H1 (cell line): ENCODE data around the gene FAM209A. TPM values are rescaled to one million over a fixed set of nuclear protein-coding genes. Genes with fewer than 3 reads are reported as not detected.

ENCODE experiments used
- CTCF ChIA-PET: fragments of 300-600 bp; sonication (Branson Sonifier 250); formaldehyde crosslinking; loops from one replicate; lab custom pipeline; 2021; ENCODE audit not compliant: partially characterized antibody; lab: Charles Lee
- POLR2A ChIA-PET: fragments of 300-600 bp; sonication (Branson Sonifier 250); formaldehyde crosslinking; loops from one replicate; lab custom pipeline; 2021; ENCODE audit warnings: inconsistent platforms; ENCODE audit not compliant: partially characterized antibody; lab: Charles Lee
- DNase-seq, 2 experiments: peaks; one replicate each; pipeline versions ENCODE4 v3.0.0 to v3.0.0-alpha.2; 2010 to 2022; ENCODE audit warnings: low spot score in 2 of 2, low read depth in 1 of 2, mixed read lengths in 1 of 2
- FAIRE-seq: peaks from 2 replicates; lab custom pipeline; 2011; peaks lifted over from hg19 to GRCh38; lab: Jason Lieb, UNC
- H2AFZ ChIP-seq: 2 replicates; pipeline ENCODE4 v1.8.1; 2012; ENCODE audit warnings: low read length, inconsistent platforms
- H2AK5ac ChIP-seq: 2 replicates; pipeline ENCODE4 v1.6.1; 2013; ENCODE audit warnings: low read depth, low read length
- H2BK120ac ChIP-seq: replicated peaks from 2 replicates; pipeline ENCODE3; 2013; ENCODE audit warnings: low read depth, low read length, inconsistent platforms
- H2BK12ac ChIP-seq: 2 replicates; pipeline ENCODE4 v1.6.1; 2013; ENCODE audit warnings: low read depth, low read length
- H2BK15ac ChIP-seq: 2 replicates; pipeline ENCODE4 v1.6.1; 2013; ENCODE audit warnings: low read length
- H2BK20ac ChIP-seq: 2 replicates; pipeline ENCODE4 v1.6.1; 2013; ENCODE audit warnings: low read length
- H2BK5ac ChIP-seq: 2 replicates; pipeline ENCODE4 v1.6.1; 2013; ENCODE audit warnings: low read depth, low read length
- H3K14ac ChIP-seq: 2 replicates; pipeline ENCODE4 v1.6.1; 2013; ENCODE audit warnings: inconsistent platforms; ENCODE audit not compliant: insufficient read length
- H3K18ac ChIP-seq: 2 replicates; pipeline ENCODE4 v1.6.1; 2013; ENCODE audit warnings: low read length; ENCODE audit errors: extremely low read depth
- H3K23ac ChIP-seq: 2 replicates; pipeline ENCODE4 v1.6.1; 2013; ENCODE audit warnings: inconsistent platforms; ENCODE audit not compliant: insufficient read length
- H3K23me2 ChIP-seq: 2 replicates; pipeline ENCODE4 v1.6.1; 2013; ENCODE audit warnings: low read depth, low read length
- H3K27ac ChIP-seq: 2 replicates; pipeline ENCODE4 v1.6.1; 2011; ENCODE audit warnings: low read depth, low read length, inconsistent platforms
- H3K27me3 ChIP-seq, 4 experiments: replicated peaks in 1 of 4; 1 replicate in 1 of 4; 2 replicates in 3 of 4; pipeline versions ENCODE4 v1.6.1 to v1.8.1; 2011 to 2013; ENCODE audit warnings: low read length in 3 of 4, mild to moderate bottlenecking in 3 of 4, inconsistent platforms in 2 of 4, mixed read lengths in 2 of 4, moderate library complexity in 1 of 4; ENCODE audit not compliant: control insufficient read depth in 3 of 4, insufficient read depth in 3 of 4; ENCODE audit errors: extremely low read depth in 1 of 4
- H3K36me3 ChIP-seq, 4 experiments: 2 replicates each; pipeline versions ENCODE4 v1.6.1 to v1.8.1; 2011 to 2013; ENCODE audit warnings: mild to moderate bottlenecking in 4 of 4, low read length in 3 of 4, moderate library complexity in 2 of 4, control low read depth in 1 of 4, inconsistent platforms in 1 of 4; ENCODE audit not compliant: insufficient read depth in 4 of 4, control insufficient read depth in 2 of 4
- H3K4ac ChIP-seq: replicated peaks from 2 replicates; pipeline ENCODE3; 2013; ENCODE audit warnings: low read length, low read depth, mixed read lengths, inconsistent platforms; ENCODE audit not compliant: insufficient read length
- H3K4me1 ChIP-seq, 4 experiments: replicated peaks in 1 of 4; 1 replicate in 1 of 4; 2 replicates in 3 of 4; pipeline versions ENCODE4 v1.6.1 to v1.8.1; 2011 to 2013; ENCODE audit warnings: low read length in 3 of 4, inconsistent platforms in 2 of 4, mixed read lengths in 1 of 4; ENCODE audit not compliant: insufficient read depth in 4 of 4, control insufficient read depth in 3 of 4
- H3K4me2 ChIP-seq, 2 experiments: 2 replicates each; pipeline versions ENCODE4 v1.6.1 to v1.8.1; 2011 to 2013; ENCODE audit warnings: low read depth in 2 of 2, low read length in 2 of 2, control low read depth in 1 of 2, inconsistent platforms in 1 of 2, mild to moderate bottlenecking in 1 of 2; ENCODE audit not compliant: insufficient read depth in 1 of 2
- H3K4me3 ChIP-seq, 4 experiments: fragments of 200-600, 300-600 bp in 1 of 4; sonication (generic), shearing (Covaris generic), sonication (Bioruptor Twin) in 1 of 4; 2 replicates each; pipeline versions ENCODE4 v1.5.1 to v1.8.1; 2011 to 2016; ENCODE audit warnings: low read length in 4 of 4, low read depth in 3 of 4, control low read depth in 2 of 4, inconsistent platforms in 2 of 4, mild to moderate bottlenecking in 2 of 4, mixed read lengths in 1 of 4, moderate library complexity in 1 of 4; ENCODE audit not compliant: insufficient read depth in 2 of 4; ENCODE audit errors: extremely low read depth in 1 of 4
- H3K56ac ChIP-seq: replicated peaks from 2 replicates; pipeline ENCODE3; 2013; ENCODE audit warnings: low read depth, mild to moderate bottlenecking, mixed read lengths, low read length, inconsistent platforms; ENCODE audit not compliant: insufficient read length
- H3K79me1 ChIP-seq: 2 replicates; pipeline ENCODE4 v1.6.1; 2013; ENCODE audit warnings: low read depth, low read length, control low read depth
- H3K79me2 ChIP-seq, 2 experiments: 2 replicates each; pipeline versions ENCODE4 v1.6.1 to v1.8.1; 2012 to 2013; ENCODE audit warnings: low read length in 2 of 2, mild to moderate bottlenecking in 2 of 2, inconsistent platforms in 1 of 2; ENCODE audit not compliant: insufficient read depth in 2 of 2, control insufficient read depth in 1 of 2
- H3K9ac ChIP-seq, 4 experiments: replicated peaks in 1 of 4; 1 replicate in 1 of 4; 2 replicates in 3 of 4; pipeline versions ENCODE4 v1.6.1 to v1.8.1; 2011 to 2013; ENCODE audit warnings: low read depth in 3 of 4, low read length in 3 of 4, control low read depth in 2 of 4, mild to moderate bottlenecking in 2 of 4, moderate library complexity in 2 of 4, inconsistent platforms in 1 of 4; ENCODE audit errors: extremely low read depth in 1 of 4
- H3K9me3 ChIP-seq, 2 experiments: 2 replicates each; pipeline versions ENCODE4 v1.6.1 to v1.8.1; 2012 to 2013; ENCODE audit warnings: mild to moderate bottlenecking in 2 of 2, moderate library complexity in 2 of 2, control low read depth in 1 of 2, inconsistent platforms in 1 of 2, low read depth in 1 of 2, low read length in 1 of 2, mixed read lengths in 1 of 2; ENCODE audit not compliant: insufficient read depth in 2 of 2
- H4K20me1 ChIP-seq, 2 experiments: replicated peaks in 1 of 2; 2 replicates each; pipeline versions ENCODE3 to v1.8.1; 2011 to 2013; ENCODE audit warnings: inconsistent platforms in 2 of 2, low read length in 2 of 2, mild to moderate bottlenecking in 1 of 2; ENCODE audit not compliant: insufficient read depth in 2 of 2, control insufficient read depth in 1 of 2
- H4K5ac ChIP-seq: 2 replicates; pipeline ENCODE4 v1.6.1; 2013; ENCODE audit warnings: low read length, low read depth, mixed read lengths, inconsistent platforms; ENCODE audit not compliant: insufficient read length
- H4K8ac ChIP-seq: 2 replicates; pipeline ENCODE4 v1.8.0; 2013; ENCODE audit warnings: mild to moderate bottlenecking, moderate library complexity, low read length, inconsistent platforms; ENCODE audit not compliant: insufficient read depth; ENCODE audit errors: extremely low read depth
- H4K91ac ChIP-seq: replicated peaks from 2 replicates; pipeline ENCODE3; 2013; ENCODE audit warnings: low read length, mixed read lengths, inconsistent platforms; ENCODE audit not compliant: insufficient read length
- ATF2 ChIP-seq: IDR thresholded peaks from 2 replicates; pipeline ENCODE4 v1.6.1; 2012; ENCODE audit warnings: low read length, inconsistent platforms
- CTCF ChIP-seq, 3 experiments: IDR thresholded peaks; 1 replicate in 2 of 3; 2 replicates in 1 of 3; pipeline versions ENCODE4 v1.5.1 to v1.6.1; 2011; ENCODE audit warnings: low read length in 3 of 3, mild to moderate bottlenecking in 3 of 3, inconsistent platforms in 2 of 3, low read depth in 1 of 3, moderate library complexity in 1 of 3; ENCODE audit not compliant: insufficient read depth in 1 of 3; ENCODE audit errors: control extremely low read depth in 1 of 3
- HDAC2 ChIP-seq, 2 experiments: fragments of 300-600 bp in 1 of 2; sonication (generic) in 1 of 2; IDR thresholded peaks; 2 replicates each; pipeline ENCODE4 v1.6.1; 2011 to 2012; ENCODE audit warnings: low read depth in 2 of 2, low read length in 2 of 2, mild to moderate bottlenecking in 2 of 2, moderate library complexity in 2 of 2, borderline replicate concordance in 1 of 2, inconsistent platforms in 1 of 2
- HDAC6 ChIP-seq: IDR thresholded peaks from one replicate; pipeline ENCODE4 v1.7.1; 2012; ENCODE audit warnings: low read depth, mild to moderate bottlenecking, inconsistent platforms, low read length, moderate library complexity
- SIX5 ChIP-seq: IDR thresholded peaks from 2 replicates; pipeline ENCODE4 v1.6.1; 2011; ENCODE audit warnings: mild to moderate bottlenecking, low read depth, low read length
- WGBS, 2 experiments: shearing (Covaris generic) in 1 of 2; methylation state at CpG; one replicate each; pipeline versions ENCODE4 v1.1.6 to v1.1.7; 2013 to 2015; ENCODE audit warnings: low lambda C conversion rate in 2 of 2, mixed read lengths in 2 of 2, inconsistent platforms in 1 of 2, low coverage in 1 of 2, missing lambda C conversion rate in 1 of 2; ENCODE audit not compliant: insufficient replicate concordance in 2 of 2, insufficient coverage in 1 of 2, insufficient read length in 1 of 2; ENCODE audit errors: extremely low coverage in 1 of 2, missing lambda C conversion rate in 1 of 2; 5-methylcytosine and 5-hydroxymethylcytosine counted together
- polyA plus RNA-seq, 7 experiments: library from polyadenylated mRNA; depleted of rRNA in 3 of 7; stranded (reverse) in 5 of 7; unstranded in 2 of 7; fragments of >200 nt in 5 of 7; fragments of 200-250 nt in 2 of 7; gene quantifications; 1 replicate in 5 of 7; 2 replicates in 1 of 7; 4 replicates in 1 of 7; pipeline versions ENCODE4 v1.2.1 to v1.2.3, GENCODE V29; 2011 to 2013; ENCODE audit warnings: missing spikeins in 2 of 7, mixed read lengths in 2 of 7
- total RNA-seq: library from RNA; stranded (reverse); fragmentation: NEBNext Ultra II Directional; extraction: Animal tissue kit (Norgen Biotek cat#: 25700); gene quantifications from 2 replicates; pipeline ENCODE4 v1.2.1, GENCODE V29; 2021

Gene FAM209A
- total and polyA plus RNA-seq, 2 of the 8 experiments (the other 6 are each of a cell fraction or from before 2014, with no cell fraction given): 0.15 TPM; not detected in 1

- H4K8ac ChIP-seq: no peak overlapping the region
- H3K4me3 ChIP-seq: no peak overlapping the region
- no peaks in the 10 kb centered on the region for H3K9me3 ChIP-seq
- H2AK5ac ChIP-seq: no peak overlapping the region
- H4K91ac ChIP-seq: no peak overlapping the region
- no peaks in the 10 kb centered on the region for H3K23me2 ChIP-seq
- H3K4me2 ChIP-seq: no peak overlapping the region
- H4K20me1 ChIP-seq: peaks cover 0 to 4% of the 10 kb centered on the region in 2 experiments
- H3K79me1 ChIP-seq: no peaks in the 10 kb centered on the region; the same call in 1 of the 2 replicates
- no peaks in the 10 kb centered on the region for H3K4me1 ChIP-seq
- H2BK120ac ChIP-seq: no peak overlapping the region
- CTCF ChIA-PET: interaction anchor here (1.2 to 3.1 kb wide), 2 partner anchors 16 to 63 kb away, joined by 3 to 14 read pairs; no protein-coding TSS in a partner anchor
- no peak overlapping the region for H3K9ac ChIP-seq
- no peak overlapping the region for H4K5ac ChIP-seq
- H3K23ac ChIP-seq: no peak overlapping the region
- H3K27me3 ChIP-seq: no peaks in the 10 kb centered on the region
- no peak overlapping the region for H2BK12ac ChIP-seq
- no peak overlapping the region for H2BK5ac ChIP-seq
- FAIRE-seq: no peak
- H3K14ac ChIP-seq: no peak overlapping the region
- TF ChIP-seq HDAC2 (IDR thresholded peaks at IDR 0.05; ENCODE audit: borderline replicate concordance in 1 of 2, low read depth in 2 of 2, low read length in 2 of 2) (no peak), SIX5 (no peak), CTCF (IDR thresholded peaks at IDR 0.05; ENCODE audit: control extremely low read depth in 1 of 3, insufficient read depth in 1 of 3, low read depth in 1 of 3, low read length in 3 of 3) (no peak), ATF2 (no peak), HDAC6 (no peak)
- TF ChIP-seq, all 59 proteins: peak for 0
- no peak for DNase-seq
- Histone ChIP-seq H2BK15ac (no peak overlapping the region), H3K27ac (no peak overlapping the region), H3K56ac (no peak overlapping the region), H3K18ac (no peak overlapping the region), H2AFZ (no peak overlapping the region), H3K4ac (no peak overlapping the region), H3K79me2 (no peaks in the 10 kb centered on the region; a peak in 1 of 4 replicates), H3K36me3 (peaks cover 2 to 13% (median 6%) of the 10 kb centered on the region in 4 experiments; a peak in 5 of 8 replicates), H2BK20ac (no peak overlapping the region)
- 95% methylated on average over 5 of the region's 5 CpGs; no CpG with 5 or more reads in 1 of the 2 experiments for WGBS, 2 experiments
- POLR2A ChIA-PET: interaction anchor here (0.6 kb wide), 1 partner anchor 76 kb away, joined by 3 read pairs; no protein-coding TSS in a partner anchor
Observed at GRCh38 chr20:56488566-56488965, 36.0 kb upstream of the FAM209A start.
